22Rv1 (cell line): ENCODE results near the gene EPC1.
A peak's percentile ranks its signal among the peaks of the same experiment; 100 is the strongest.

Experiments
- H3K27ac ChIP-seq: fragments of 450-650 bp; 2 replicates; pipeline ENCODE4 v1.5.1; 2017
- CTCF ChIP-seq: fragments of 450-650 bp; IDR thresholded peaks from 2 replicates; pipeline ENCODE4 v1.5.1; 2017; ENCODE audit warnings: mild to moderate bottlenecking
- ZFX ChIP-seq: fragments of 450-650 bp; IDR thresholded peaks from 2 replicates; pipeline ENCODE4 v1.6.1; 2017; ENCODE audit warnings: antibody characterized with exemption, borderline replicate concordance

The EPC1 gene

GRCh38 chr10:32341596-32341995 lies 5.4 kb downstream of the EPC1 start:
- no peak for TF ChIP-seq CTCF
- no peak for TF ChIP-seq ZFX
- no peak overlapping the region for H3K27ac ChIP-seq

DNA sequence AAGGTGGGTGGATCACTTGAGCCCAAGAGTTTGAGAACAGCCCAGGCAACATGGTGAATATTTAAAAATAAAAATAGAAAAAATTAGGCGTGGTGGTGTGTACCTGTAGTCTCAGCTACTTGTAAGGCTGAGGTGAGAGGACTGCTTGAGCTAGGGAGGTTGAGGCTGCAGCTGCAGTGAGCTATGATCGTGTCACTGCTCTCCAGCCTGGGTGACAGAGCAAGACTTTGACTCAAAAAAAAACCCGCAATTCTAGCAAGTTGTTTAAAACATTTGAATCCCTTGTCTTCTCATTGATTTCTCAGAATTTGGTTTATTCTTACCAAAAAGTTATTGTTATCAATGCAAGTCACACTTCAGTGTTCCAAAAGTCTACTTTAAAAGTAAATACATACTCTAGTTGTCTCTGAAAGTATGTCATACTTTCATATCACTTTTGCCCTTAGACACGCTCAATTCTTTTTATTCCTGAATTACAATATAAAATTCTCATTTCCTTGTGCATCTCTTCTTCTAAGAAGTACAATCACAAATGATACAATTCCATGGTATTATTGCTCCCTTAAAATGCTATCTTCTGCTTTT lies 6.3 kb downstream of the EPC1 start:
- no peak overlapping the region for H3K27ac ChIP-seq
- TF ChIP-seq ZFX: no peak
- no peak for TF ChIP-seq CTCF

DNA sequence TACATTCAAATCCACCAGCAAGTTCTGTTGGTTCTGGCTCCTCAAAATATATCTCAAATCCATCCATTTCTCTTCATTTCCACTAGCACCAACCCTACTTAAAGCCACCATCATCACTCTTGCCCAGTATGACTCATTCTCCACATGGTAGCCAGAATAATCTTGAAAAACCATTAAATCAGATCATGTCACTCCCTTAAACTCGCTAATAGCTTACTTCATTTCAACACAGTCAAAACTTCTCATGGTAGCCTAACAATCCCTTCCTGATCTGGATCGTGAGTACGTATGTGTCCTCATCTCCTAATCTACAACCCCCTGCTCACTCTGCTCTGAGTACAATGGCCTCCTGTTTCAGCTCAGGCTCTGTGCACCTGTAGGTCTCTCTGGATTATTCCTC lies 8.7 kb downstream of the EPC1 start:
- H3K27ac ChIP-seq: no peak overlapping the region
- TF ChIP-seq ZFX (no peak), CTCF (no peak)

GRCh38 chr10:32337350-32337749 lies 9.6 kb downstream of the EPC1 start:
- no peak overlapping the region for H3K27ac ChIP-seq
- no peak for TF ChIP-seq ZFX
- TF ChIP-seq CTCF: no peak

- peak overlapping the region; percentile 71 for H3K27ac ChIP-seq
- TF ChIP-seq CTCF (no peak), ZFX (no peak)
Observed at GRCh38 chr10:32333849-32334248, 13.1 kb downstream of the EPC1 start.

- H3K27ac ChIP-seq: peak overlapping the region; percentile 71
- no peak for TF ChIP-seq CTCF
- no peak for TF ChIP-seq ZFX
Observed at GRCh38 chr10:32332299-32332750, 14.6 kb downstream of the EPC1 start.

DNA sequence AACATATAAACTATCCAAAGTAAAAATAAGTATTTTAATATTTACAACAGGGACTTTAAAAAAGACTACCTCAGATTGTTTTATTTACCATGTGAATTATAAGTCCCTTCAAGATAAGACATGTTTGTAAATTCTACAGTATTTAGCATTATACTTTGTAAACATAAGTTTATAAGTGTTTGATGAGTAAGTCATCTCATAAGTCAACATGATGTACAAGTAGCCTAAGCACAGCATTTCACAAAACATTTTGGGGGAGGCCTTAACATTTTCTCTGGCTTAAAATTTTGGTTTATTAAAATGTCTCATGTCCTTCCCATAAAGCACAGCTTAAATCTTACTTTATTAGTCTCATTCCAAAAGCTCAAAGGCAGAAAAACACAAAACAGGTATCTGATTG lies 15.4 kb downstream of the EPC1 start:
- no peak for TF ChIP-seq ZFX
- no peak for TF ChIP-seq CTCF
- H3K27ac ChIP-seq: peak overlapping the region; percentile 71
